Activated CD4-positive, alpha-beta T cell treated with anti-CD3 and anti-CD28 coated beads for 1 hour (primary cell): Measurements from ENCODE around the gene CGB5.
"Not testable (repeated sequence)": the region's sequence is repeated elsewhere in the genome, so short reads cannot be mapped to it uniquely, and the experiment has no call there.

ENCODE experiments used
- DNase-seq: peaks from one replicate; pipeline ENCODE4 v3.0.0-alpha.2; 2020

CGB5 gene

GRCh38 chr19:49022116-49022515 is 21.5 kb upstream of the CGB5 start:
- DNase-seq: no peak

- not testable (repeated sequence) for DNase-seq
Observed at GRCh38 chr19:49024233-49024632, 19.4 kb upstream of the CGB5 start, which contains the start of gene CGB3. CGB3 (minus strand) TSS chr19:49024333; CDS start chr19:49023971, 362 bp downstream.

- DNase-seq: not testable (repeated sequence)
Observed at GRCh38 chr19:49025088-49025487, 18.6 kb upstream of the CGB5 start.

- DNase-seq: not testable (repeated sequence)
Observed at GRCh38 chr19:49025599-49025998, 18.0 kb upstream of the CGB5 start.

GRCh38 chr19:49028686-49029085 is 15.0 kb upstream of the CGB5 start:
- not testable (repeated sequence) for DNase-seq

GRCh38 chr19:49029749-49030148 is 13.9 kb upstream of the CGB5 start:
- DNase-seq: not testable (repeated sequence)

- not testable (repeated sequence) for DNase-seq
Observed at GRCh38 chr19:49030323-49030722, 13.3 kb upstream of the CGB5 start.

GRCh38 chr19:49031642-49032301 is 11.9 kb upstream of the CGB5 start, which contains the start of gene CGB2:
CGB2 (plus strand) TSS chr19:49031890; CDS start chr19:49032096, 206 bp downstream.
- not testable (repeated sequence) for DNase-seq

- not testable (repeated sequence) for DNase-seq
Observed at GRCh38 chr19:49036815-49037214, 6.8 kb upstream of the CGB5 start, which contains the start of gene CGB1. CGB1 (minus strand) TSS chr19:49036895; CDS start chr19:49036711, 184 bp downstream.

- not testable (repeated sequence) for DNase-seq
Observed at GRCh38 chr19:49038111-49038510, 5.5 kb upstream of the CGB5 start.

- DNase-seq: not testable (repeated sequence)
Observed at GRCh38 chr19:49038557-49039276, 4.9 kb upstream of the CGB5 start.

- not testable (repeated sequence) for DNase-seq
Observed at GRCh38 chr19:49039736-49040135, 3.9 kb upstream of the CGB5 start.

GRCh38 chr19:49042177-49042576 is 1.5 kb upstream of the CGB5 start:
- no peak for DNase-seq

- DNase-seq: not testable (repeated sequence)
Observed at GRCh38 chr19:49042666-49043065, 982 bp upstream of the CGB5 start.

GRCh38 chr19:49049011-49049410 is 5.4 kb downstream of the CGB5 start, which contains the start of gene CGB8:
CGB8 (minus strand) TSS chr19:49049111; CDS start chr19:49048739, 372 bp downstream.
- DNase-seq: not testable (repeated sequence)

GRCh38 chr19:49049834-49050233 is 6.2 kb downstream of the CGB5 start:
- not testable (repeated sequence) for DNase-seq

GRCh38 chr19:49050376-49051033 is 6.9 kb downstream of the CGB5 start:
- not testable (repeated sequence) for DNase-seq

- peak; percentile 30 for DNase-seq
Observed at GRCh38 chr19:49056101-49056901, 12.7 kb downstream of the CGB5 start.

GRCh38 chr19:49056902-49057596 is 13.4 kb downstream of the CGB5 start:
- not testable (repeated sequence) for DNase-seq

- no peak for DNase-seq
Observed at GRCh38 chr19:49057636-49058234, 14.1 kb downstream of the CGB5 start, which contains the start of gene CGB7. CGB7 (minus strand) TSS chr19:49057749; CDS start chr19:49055375, 2,374 bp downstream.

- DNase-seq: no peak
Observed at GRCh38 chr19:49058562-49058961, 14.9 kb downstream of the CGB5 start.
